Nucleus accumbens (tissue), 56 donors: Measurements from ENCODE around the gene NAA25.
"Not testable (repeated sequence)": the region's sequence is repeated elsewhere in the genome, so short reads cannot be mapped to it uniquely, and the experiment has no call there.

Experiments
- DNase-seq, 56 donors: peaks; one replicate each; lab custom pipeline; 2025; lab: John Stamatoyannopoulos, UW

The NAA25 gene

DNA sequence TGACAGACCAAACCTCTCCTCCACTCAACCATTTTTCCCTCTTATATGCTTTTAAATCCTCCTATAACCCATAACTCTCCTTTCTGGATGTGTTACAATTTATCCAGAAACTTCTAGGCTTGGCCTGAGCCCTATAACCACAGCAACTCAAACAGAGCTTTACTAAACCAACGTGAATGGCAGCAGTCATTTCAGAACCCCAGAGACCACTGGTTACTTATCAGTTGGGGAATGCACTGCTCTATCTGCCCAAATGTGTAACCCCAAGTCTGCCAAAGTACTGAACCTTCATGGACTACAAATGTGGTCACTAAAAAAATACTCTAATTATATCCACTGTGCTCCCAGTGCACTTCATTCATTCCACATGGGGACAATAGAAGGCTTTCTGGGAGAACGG lies 42.0 kb downstream of the NAA25 start:
- DNase-seq = no peak

GRCh38 chr12:112063273-112063672 lies 45.3 kb downstream of the NAA25 start:
- no peak for DNase-seq

DNA sequence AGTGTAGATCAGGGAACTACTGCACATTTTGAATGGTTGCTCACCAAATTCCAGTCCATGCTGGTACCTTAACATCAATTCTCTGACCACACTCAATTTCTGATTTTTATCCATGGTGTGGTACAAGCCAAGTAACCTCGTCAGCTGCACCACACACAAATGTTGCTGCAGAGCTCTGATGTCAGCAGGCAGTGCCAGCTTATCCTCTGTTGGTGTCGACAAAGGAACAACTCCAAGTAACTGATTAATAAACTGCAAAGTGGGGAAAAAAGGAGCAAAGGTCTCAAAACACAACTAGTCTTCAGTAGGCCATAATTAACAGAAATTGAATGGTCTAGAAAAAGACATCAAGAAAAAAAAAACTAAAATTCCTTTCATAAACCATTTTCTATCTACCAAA lies 47.4 kb downstream of the NAA25 start:
- DNase-seq = no peak

GRCh38 chr12:112049351-112049750 lies 59.2 kb downstream of the NAA25 start:
- DNase-seq = no peak

DNA sequence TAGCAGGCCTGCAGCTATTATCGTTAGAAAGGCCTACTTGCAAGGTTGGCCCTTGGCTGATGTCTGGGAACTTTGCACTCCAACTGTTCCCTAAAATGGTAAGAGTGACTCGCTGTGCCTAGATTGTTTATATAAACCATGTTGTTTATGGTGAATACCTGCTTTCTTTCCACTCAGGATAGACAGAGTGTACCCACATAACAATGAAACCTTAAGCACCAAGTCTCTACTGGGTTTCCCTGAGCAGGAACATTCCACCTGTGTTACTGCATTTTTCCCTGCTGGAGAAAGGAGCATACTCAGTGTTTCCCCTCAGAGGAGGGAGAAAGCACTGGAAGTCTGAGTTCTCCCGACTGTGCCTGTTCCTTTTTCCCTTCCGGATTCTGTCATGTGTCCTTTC lies 62.6 kb downstream of the NAA25 start:
- no peak for DNase-seq

DNA sequence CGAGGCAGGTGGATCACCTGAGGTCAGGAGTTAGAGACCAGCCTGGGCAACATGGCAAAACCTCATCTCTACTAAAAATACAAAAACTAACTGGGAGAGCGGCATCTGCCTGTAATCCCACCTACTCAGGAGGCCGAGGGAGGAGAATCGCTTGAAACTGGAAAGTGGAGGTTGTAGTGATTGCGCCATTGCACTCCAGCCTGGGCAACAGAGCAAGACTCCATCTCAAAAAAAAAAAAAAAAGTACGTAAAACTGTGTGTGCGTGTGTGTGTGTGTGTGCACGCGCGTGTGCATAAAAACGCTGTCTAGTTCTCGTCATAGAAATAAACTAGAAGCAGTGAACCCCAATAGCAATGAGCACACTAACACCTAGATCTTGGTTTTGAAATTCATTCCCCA lies 72.0 kb downstream of the NAA25 start:
- DNase-seq = not testable (repeated sequence)

GRCh38 chr12:112035219-112035785 lies 73.3 kb downstream of the NAA25 start:
- DNase-seq = no peak

GRCh38 chr12:112032292-112032691 lies 76.3 kb downstream of the NAA25 start:
- DNase-seq = no peak

DNA sequence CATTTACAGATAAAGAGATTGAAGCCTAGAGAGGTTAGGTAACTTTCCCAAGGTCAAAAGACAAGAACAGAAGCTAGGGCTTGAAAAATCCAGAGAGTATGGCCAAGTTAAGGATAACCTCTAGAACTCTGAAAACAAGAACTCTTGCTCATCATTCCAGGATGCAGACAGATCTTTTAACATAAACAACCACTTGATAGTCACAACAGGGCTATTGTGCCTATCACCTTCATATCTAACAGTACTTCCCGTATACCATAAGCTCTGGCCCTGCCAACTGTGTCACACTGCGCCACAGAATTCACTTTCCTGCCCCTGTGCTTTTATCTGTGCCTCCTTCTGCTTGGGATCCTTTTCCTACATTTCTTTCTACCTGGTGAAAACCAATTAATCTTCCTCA lies 77.1 kb downstream of the NAA25 start:
- no peak for DNase-seq

GRCh38 chr12:112029301-112029700 lies 79.3 kb downstream of the NAA25 start:
- DNase-seq = no peak

GRCh38 chr12:112025808-112026375 lies 82.7 kb downstream of the NAA25 start:
- no peak for DNase-seq

- no peak for DNase-seq
Observed at GRCh38 chr12:112023759-112024396, 84.7 kb downstream of the NAA25 start.

- DNase-seq = no peak
Observed at GRCh38 chr12:112022241-112023016, 86.2 kb downstream of the NAA25 start.

DNA sequence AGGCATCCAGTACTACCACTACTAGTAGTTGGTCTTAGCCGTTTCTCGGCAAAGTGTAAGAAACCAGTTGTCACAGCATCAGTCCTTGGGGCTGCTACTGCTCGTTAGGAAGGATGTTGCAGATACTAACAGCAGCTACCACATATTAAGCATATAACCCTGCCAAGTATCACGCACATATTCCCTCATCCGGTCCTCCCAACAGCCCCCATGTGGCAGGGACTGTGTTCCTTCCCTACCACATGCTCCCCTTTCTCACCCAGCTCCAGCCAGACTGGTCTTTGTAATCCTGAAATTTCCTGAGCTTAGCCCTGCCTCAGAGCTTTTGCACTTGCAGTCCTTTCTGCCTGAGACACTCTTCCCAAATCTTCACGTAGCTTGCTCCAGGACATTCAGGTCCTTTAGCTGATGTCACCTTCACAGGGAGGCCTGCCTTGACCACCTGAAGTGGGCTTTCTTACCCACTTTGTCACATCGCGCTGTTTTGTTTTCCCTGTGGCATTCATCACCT lies 87.6 kb downstream of the NAA25 start:
- no peak for DNase-seq

GRCh38 chr12:112018571-112019237 lies 89.9 kb downstream of the NAA25 start:
- no peak for DNase-seq

GRCh38 chr12:112017041-112017440 lies 91.5 kb downstream of the NAA25 start:
- DNase-seq = no peak

DNA sequence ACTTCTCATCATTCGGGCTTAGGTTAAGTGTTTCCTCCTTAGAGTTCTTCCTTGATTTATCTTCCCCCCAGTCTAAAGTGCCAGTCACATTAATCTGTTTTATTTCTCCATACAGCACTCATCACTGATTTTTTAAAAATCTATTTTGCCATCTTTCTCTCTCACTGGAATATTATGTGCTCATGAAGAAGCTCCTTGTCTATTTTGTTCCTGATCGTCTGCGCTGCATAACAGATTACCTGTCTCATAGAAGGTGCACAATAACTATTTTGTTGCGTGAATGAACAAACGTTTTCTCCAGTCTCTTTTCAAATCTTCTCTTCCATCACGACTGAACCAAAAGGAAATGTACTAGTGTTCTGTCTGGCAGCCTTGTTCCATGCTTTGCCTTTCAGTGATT lies 92.6 kb downstream of the NAA25 start:
- no peak for DNase-seq

DNA sequence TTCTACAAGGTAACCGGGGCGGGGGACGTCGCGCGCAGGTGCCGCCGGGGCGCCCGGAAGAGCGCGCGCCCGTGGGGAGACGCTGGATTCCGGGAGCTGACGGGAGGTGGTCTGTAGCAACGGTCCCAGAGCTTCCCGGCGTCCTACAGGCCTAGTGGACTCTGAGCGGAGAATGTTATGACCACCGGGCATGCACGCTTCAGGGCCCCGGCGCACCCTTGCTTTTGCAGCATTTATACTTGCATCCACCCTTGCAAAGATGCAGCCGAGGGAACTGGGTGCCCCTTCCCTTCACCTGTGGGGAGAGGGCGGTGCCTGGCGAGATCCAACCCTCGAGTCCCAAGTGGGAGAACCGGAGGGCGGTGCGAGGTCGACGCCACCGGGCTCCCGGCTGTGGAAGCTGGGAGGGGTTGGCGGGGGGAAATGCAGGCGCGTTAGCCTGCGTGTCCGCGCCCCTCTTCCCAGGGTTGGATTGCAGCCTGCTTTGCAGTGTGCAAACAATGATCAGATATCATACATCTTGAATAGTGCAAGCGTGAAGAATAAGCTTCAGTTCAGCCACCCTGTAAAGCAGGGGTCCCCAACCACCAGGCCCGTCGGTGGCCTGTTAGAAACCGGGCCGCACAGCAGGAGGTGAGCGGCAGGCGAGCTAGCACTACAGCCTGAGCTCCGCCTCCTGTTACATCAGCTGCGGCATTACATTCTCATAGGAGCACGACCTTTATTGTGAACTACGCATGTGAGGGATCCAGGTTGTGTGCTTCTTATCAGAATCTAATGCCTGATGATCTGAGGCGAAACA lies 94.8 kb downstream of the NAA25 start:
- peak in 51 of 56 donors; percentile 16 to 83 (median 63) for DNase-seq

DNA sequence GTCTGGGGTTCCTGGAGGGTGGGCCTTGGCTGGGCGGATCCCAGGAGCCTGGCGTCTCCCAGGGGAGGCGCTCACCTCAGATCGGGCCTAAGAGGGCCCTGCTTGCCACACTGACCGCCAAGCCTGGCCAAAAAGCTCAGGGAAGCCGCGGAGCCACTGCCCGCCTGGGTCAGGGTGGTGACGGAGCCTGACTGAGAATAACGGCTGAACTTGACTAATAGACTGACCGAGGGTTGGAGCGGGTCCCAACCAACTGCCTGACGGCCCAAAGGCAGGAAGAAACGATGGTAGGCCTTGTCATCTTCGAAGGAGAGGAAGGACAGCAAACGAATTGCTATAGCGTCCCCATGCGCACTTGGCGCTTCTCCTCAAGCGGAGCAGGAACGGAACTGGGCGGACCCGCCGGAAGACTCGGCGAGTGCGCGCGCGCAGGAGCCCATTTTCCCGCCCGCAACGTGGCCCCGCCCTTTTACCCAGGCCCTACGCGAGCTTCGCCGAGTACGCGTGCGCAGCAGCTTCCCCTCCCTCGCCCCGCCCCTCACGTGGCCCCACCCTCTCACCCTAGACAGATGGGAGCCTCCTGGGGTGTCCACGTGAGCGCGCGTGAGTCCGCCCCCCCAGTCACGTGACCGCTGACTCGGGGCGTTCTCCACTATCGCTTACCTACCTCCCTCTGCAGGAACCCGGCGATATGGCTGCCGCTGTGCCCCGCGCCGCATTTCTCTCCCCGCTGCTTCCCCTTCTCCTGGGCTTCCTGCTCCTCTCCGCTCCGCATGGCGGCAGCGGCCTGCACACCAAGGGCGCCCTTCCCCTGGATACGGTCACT lies 95.6 kb downstream of the NAA25 start, which contains the start of the genes ERP29 and TMEM116:
ERP29 (plus strand) TSS at position 652 of the 826 bp plus-strand sequence; CDS start at position 692, 40 bp downstream.
TMEM116 (minus strand) TSS at position 391 of the 826 bp plus-strand sequence. CDS start 7,895 bp downstream, outside the sequence.
- DNase-seq = peak; percentile 88 to 100 (median 99)
